ENCODE data around the gene MLEC.

DNA sequence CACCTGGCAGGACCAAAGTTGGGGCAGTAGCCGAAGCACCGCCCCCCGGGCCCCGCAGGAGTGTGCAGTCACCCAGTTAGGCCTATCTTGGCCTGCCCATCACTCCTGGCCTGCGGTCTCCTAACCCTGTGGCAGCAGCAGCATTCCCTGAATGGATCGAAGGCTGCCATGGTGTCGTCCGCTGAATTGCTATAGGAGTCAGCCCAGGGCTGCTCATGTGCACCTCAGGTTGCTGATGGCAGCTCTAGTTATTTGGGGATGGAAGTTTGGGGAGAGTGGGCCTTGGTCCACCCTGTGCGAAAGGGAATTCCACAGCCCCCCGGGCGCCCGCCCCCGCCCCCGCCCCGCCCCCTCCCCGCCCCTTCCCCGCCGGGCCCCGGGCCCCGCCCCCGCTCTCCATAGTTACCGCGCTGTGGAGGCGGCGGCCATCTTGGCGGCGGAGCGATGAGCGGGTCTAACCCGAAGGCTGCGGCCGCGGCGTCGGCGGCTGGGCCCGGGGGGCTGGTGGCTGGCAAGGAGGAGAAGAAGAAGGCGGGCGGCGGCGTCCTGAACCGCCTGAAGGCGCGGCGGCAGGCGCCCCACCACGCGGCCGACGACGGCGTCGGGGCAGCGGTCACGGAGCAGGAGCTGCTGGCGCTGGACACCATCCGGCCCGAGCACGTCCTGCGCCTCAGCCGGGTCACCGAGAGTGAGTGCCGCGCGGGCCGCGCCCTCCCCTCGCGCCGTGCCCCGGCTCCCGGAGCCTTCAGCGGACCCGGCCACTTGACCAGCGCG is 23.3 kb downstream of the MLEC start, which contains the start of gene UNC119B:
- TF ChIP-seq MAFK (IDR thresholded peaks at IDR 0.05; ENCODE audit: partially characterized antibody), result no peak
- peak; percentile 82 for TF ChIP-seq POLR2A (IDR thresholded peaks at IDR 0.05; ENCODE audit: low read length)
- no peak for TF ChIP-seq RAD21 (conservative IDR thresholded peaks at IDR 0.05 in 1 of 2, IDR thresholded peaks at IDR 0.05 in 1 of 2)
- TF ChIP-seq CTCF (IDR thresholded peaks at IDR 0.05), result no peak
- TF ChIP-seq MAX (IDR thresholded peaks at IDR 0.05), result peak; percentile 39; the same call in 1 of the 2 replicates
- TF ChIP-seq CHD4 (IDR thresholded peaks at IDR 0.05; ENCODE audit: borderline replicate concordance), result no peak
- TF ChIP-seq, protein P1, sequence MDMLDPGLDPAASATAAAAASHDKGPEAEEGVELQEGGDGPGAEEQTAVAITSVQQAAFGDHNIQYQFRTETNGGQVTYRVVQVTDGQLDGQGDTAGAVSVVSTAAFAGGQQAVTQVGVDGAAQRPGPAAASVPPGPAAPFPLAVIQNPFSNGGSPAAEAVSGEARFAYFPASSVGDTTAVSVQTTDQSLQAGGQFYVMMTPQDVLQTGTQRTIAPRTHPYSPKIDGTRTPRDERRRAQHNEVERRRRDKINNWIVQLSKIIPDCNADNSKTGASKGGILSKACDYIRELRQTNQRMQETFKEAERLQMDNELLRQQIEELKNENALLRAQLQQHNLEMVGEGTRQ (IDR thresholded peaks at IDR 0.05), result no peak
- TF ChIP-seq, protein P2, sequence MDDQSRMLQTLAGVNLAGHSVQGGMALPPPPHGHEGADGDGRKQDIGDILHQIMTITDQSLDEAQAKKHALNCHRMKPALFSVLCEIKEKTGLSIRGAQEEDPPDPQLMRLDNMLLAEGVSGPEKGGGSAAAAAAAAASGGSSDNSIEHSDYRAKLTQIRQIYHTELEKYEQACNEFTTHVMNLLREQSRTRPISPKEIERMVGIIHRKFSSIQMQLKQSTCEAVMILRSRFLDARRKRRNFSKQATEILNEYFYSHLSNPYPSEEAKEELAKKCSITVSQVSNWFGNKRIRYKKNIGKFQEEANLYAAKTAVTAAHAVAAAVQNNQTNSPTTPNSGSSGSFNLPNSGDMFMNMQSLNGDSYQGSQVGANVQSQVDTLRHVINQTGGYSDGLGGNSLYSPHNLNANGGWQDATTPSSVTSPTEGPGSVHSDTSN (IDR thresholded peaks at IDR 0.05), result no peak
- TF ChIP-seq ZSCAN20 (CRISPR knock-in tag; IDR thresholded peaks at IDR 0.05), result no peak
- TF ChIP-seq SMC3 (IDR thresholded peaks at IDR 0.05), result no peak
- TF ChIP-seq PHF8 (IDR thresholded peaks at IDR 0.05; ENCODE audit: borderline replicate concordance, low read depth), result peak; percentile 33; the same call in 1 of the 2 replicates
